PC-9 (cell line): Measurements from ENCODE around the gene AADAC. TPM values are rescaled to one million over a fixed set of nuclear protein-coding genes. Genes with fewer than 3 reads are reported as not detected.
"Not testable (repeated sequence)": the region's sequence is repeated elsewhere in the genome, so short reads cannot be mapped to it uniquely, and the experiment has no call there.

Experiments
- BruUV-seq: library from RNA; stranded (reverse); fragments of 400-500 nt; replicated peaks from 2 replicates; lab custom pipeline; 2021; lab: Mats Ljungman, UMichigan
- CTCF ChIA-PET: fragments of 300-600 bp; sonication (Branson Sonifier 250); formaldehyde crosslinking; loops from one replicate; lab custom pipeline; 2022; ENCODE audit warnings: antibody characterized with exemption; lab: Charles Lee
- POLR2A ChIA-PET: fragments of 300-600 bp; sonication (Branson Sonifier 250); formaldehyde crosslinking; loops from one replicate; lab custom pipeline; 2022; ENCODE audit warnings: antibody characterized with exemption; ENCODE audit not compliant: unreplicated experiment; lab: Charles Lee
- DNase-seq, 2 experiments: peaks; one replicate each; pipeline versions ENCODE4 v3.0.0 to v3.0.0-alpha.2; 2015 to 2022; ENCODE audit warnings: mixed read lengths in 1 of 2
- H2AFZ ChIP-seq: fragments of 200-600 bp; sonication (generic); 2 replicates; pipeline ENCODE4 v1.8.1; 2017; ENCODE audit warnings: antibody characterized with exemption
- H3F3A ChIP-seq: fragments of 200-600 bp; sonication (generic); 2 replicates; pipeline ENCODE4 v1.8.1; 2017; ENCODE audit warnings: antibody characterized with exemption, mild to moderate bottlenecking, low read depth; ENCODE audit not compliant: insufficient read depth
- H3K27ac ChIP-seq: fragments of 200-600 bp; sonication (generic); 2 replicates; pipeline ENCODE4 v1.6.1; 2016; ENCODE audit warnings: mixed run types
- H3K27me3 ChIP-seq: fragments of 200-600 bp; sonication (generic); 2 replicates; pipeline ENCODE4 v1.6.1; 2016; ENCODE audit warnings: low read depth, mixed run types; ENCODE audit not compliant: insufficient read depth
- H3K36me3 ChIP-seq: fragments of 200-600 bp; sonication (generic); 2 replicates; pipeline ENCODE4 v1.6.1; 2016; ENCODE audit warnings: low read depth, mixed run types
- H3K4me1 ChIP-seq: fragments of 200-600 bp; sonication (generic); replicated peaks from 2 replicates; pipeline ENCODE4 v1.6.1; 2016; ENCODE audit warnings: mixed run types; ENCODE audit not compliant: insufficient read depth
- H3K4me2 ChIP-seq: fragments of 200-600 bp; sonication (generic); 2 replicates; pipeline ENCODE4 v1.6.1; 2017; ENCODE audit warnings: mixed run types
- H3K4me3 ChIP-seq: fragments of 200-600 bp; sonication (generic); 2 replicates; pipeline ENCODE4 v1.6.1; 2016; ENCODE audit warnings: mixed run types
- H3K79me2 ChIP-seq: fragments of 200-600 bp; sonication (generic); 2 replicates; pipeline ENCODE4 v1.6.1; 2017; ENCODE audit warnings: low read depth, mixed run types
- H3K9me2 ChIP-seq: fragments of 200-600 bp; sonication (generic); 2 replicates; pipeline ENCODE4 v1.8.1; 2017; ENCODE audit warnings: mild to moderate bottlenecking; ENCODE audit not compliant: insufficient read depth
- H3K9me3 ChIP-seq: fragments of 200-600 bp; sonication (generic); 2 replicates; pipeline ENCODE4 v1.8.1; 2016; ENCODE audit warnings: low read depth; ENCODE audit not compliant: insufficient read depth
- H4K20me1 ChIP-seq: fragments of 200-600 bp; sonication (generic); 2 replicates; pipeline ENCODE4 v1.8.1; 2017; ENCODE audit not compliant: insufficient read depth
- EZH2 ChIP-seq: fragments of 200-600 bp; sonication (generic); IDR thresholded peaks from 2 replicates; pipeline ENCODE4 v1.8.0; 2017; ENCODE audit warnings: antibody characterized with exemption, low read depth
- intact Hi-C: fragments of 100-400 bp; cut with micrococcal nuclease; formaldehyde crosslinking; loops from one replicate; pipeline ENCODE4 v1.10.0; 2022; ENCODE audit not compliant: unreplicated experiment
- total RNA-seq: library from RNA; stranded (reverse); gene quantifications from 2 replicates; pipeline ENCODE4 v1.2.3, GENCODE V29; 2021
- TF ChIP-seq, protein P1 (sequence below): fragments of 200-600 bp; sonication (generic); conservative IDR thresholded peaks from 2 replicates; pipeline ENCODE4 v1.6.1; 2017; ENCODE audit warnings: mixed run types, antibody characterized with exemption, mild to moderate bottlenecking, moderate library complexity

Gene AADAC
- total RNA-seq, 1 experiment from 2014 or later: 4.7 TPM

DNA sequence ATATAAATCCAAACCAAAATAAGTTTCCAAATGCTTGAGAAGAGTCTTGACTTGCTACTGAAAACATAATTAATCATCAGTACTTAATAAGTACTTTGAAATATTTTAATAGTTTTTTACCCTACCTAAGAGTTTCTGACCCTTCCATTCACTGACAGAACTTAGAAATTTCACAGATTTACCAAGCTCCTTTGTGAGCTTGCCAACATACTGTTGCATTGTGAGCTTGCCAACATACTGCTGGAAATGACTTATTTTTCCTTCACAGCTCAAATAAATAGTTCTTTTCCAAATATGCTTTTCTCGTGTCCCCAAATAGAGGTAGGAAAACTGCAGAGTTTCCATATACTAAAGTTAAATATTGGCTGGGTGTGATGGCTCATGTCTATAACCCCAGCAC lies 9.6 kb upstream of the AADAC start:
- Histone ChIP-seq H4K20me1 (no peaks in the 10 kb centered on the region), H3K9me3 (peaks cover 3% of the 10 kb centered on the region; the same call in 1 of the 2 replicates), H3K4me2 (no peak overlapping the region), H3K36me3 (no peaks in the 10 kb centered on the region), H2AFZ (no peak overlapping the region), H3K4me1 (no peaks in the 10 kb centered on the region; the same call in 1 of the 2 replicates), H3F3A (no peaks in the 10 kb centered on the region), H3K27me3 (no peaks in the 10 kb centered on the region), H3K9me2 (no peaks in the 10 kb centered on the region; the same call in 1 of the 2 replicates), H3K27ac (no peak overlapping the region), H3K79me2 (no peaks in the 10 kb centered on the region), H3K4me3 (no peak overlapping the region)
- intact Hi-C loops: no loop called here
- DNase-seq: no peak
- BruUV-seq: no TSS peak
- CTCF ChIA-PET: no interaction called here
- POLR2A ChIA-PET: no interaction called here
- TF ChIP-seq, protein P1, sequence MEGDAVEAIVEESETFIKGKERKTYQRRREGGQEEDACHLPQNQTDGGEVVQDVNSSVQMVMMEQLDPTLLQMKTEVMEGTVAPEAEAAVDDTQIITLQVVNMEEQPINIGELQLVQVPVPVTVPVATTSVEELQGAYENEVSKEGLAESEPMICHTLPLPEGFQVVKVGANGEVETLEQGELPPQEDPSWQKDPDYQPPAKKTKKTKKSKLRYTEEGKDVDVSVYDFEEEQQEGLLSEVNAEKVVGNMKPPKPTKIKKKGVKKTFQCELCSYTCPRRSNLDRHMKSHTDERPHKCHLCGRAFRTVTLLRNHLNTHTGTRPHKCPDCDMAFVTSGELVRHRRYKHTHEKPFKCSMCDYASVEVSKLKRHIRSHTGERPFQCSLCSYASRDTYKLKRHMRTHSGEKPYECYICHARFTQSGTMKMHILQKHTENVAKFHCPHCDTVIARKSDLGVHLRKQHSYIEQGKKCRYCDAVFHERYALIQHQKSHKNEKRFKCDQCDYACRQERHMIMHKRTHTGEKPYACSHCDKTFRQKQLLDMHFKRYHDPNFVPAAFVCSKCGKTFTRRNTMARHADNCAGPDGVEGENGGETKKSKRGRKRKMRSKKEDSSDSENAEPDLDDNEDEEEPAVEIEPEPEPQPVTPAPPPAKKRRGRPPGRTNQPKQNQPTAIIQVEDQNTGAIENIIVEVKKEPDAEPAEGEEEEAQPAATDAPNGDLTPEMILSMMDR: no peak
- no peak for TF ChIP-seq EZH2

DNA sequence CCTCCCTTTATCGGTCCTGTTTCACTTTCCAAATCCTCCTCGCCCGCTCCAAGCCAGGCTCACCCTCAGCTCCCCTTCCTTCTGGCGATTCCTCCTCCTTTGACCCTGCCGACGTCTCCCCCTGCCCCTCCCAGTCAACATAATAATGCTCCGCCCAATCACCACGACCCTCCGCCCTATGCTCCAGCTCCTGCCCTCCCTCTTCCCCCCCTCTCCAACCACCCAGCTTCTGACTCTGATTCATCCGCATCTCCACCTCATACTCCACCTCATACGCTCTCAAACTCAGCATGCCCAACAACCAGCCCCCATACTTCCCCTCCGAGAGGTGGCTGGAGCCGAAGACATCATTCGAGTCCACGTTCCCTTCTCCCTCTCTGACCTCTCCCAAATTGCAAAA lies 7.1 kb upstream of the AADAC start:
- H3K79me2 ChIP-seq: no peaks in the 10 kb centered on the region
- H2AFZ ChIP-seq: no peak overlapping the region
- no TSS peak for BruUV-seq
- H3K9me3 ChIP-seq: peaks cover 3% of the 10 kb centered on the region; the same call in 1 of the 2 replicates
- no peak overlapping the region for H3K27ac ChIP-seq
- TF ChIP-seq, protein P1: no peak
- TF ChIP-seq EZH2: no peak
- no peaks in the 10 kb centered on the region for H3K4me1 ChIP-seq
- POLR2A ChIA-PET: no interaction called here
- H3K27me3 ChIP-seq: no peaks in the 10 kb centered on the region
- H3F3A ChIP-seq: no peaks in the 10 kb centered on the region
- H3K4me3 ChIP-seq: no peak overlapping the region
- H4K20me1 ChIP-seq: no peaks in the 10 kb centered on the region
- H3K36me3 ChIP-seq: no peaks in the 10 kb centered on the region
- CTCF ChIA-PET: no interaction called here
- H3K4me2 ChIP-seq: no peak overlapping the region
- DNase-seq: no peak
- no peaks in the 10 kb centered on the region; the same call in 1 of the 2 replicates for H3K9me2 ChIP-seq
- intact Hi-C loops: no loop called here

- H3K27me3 ChIP-seq, CTCF ChIA-PET, H3K4me2 ChIP-seq, H3K27ac ChIP-seq, H3F3A ChIP-seq, H2AFZ ChIP-seq, H3K79me2 ChIP-seq, H3K36me3 ChIP-seq, H3K9me2 ChIP-seq, H4K20me1 ChIP-seq, H3K9me3 ChIP-seq, POLR2A ChIA-PET, BruUV-seq, DNase-seq, H3K4me1 ChIP-seq, intact Hi-C loops, H3K4me3 ChIP-seq: not testable (repeated sequence)
Observed at GRCh38 chr3:151808926-151809325, 5.0 kb upstream of the AADAC start.

- no peak overlapping the region for H3K27ac ChIP-seq
- peaks cover 10% of the 10 kb centered on the region for H3K4me1 ChIP-seq
- TF ChIP-seq EZH2: no peak
- TF ChIP-seq, protein P1: no peak
- no peaks in the 10 kb centered on the region for H3K9me2 ChIP-seq
- CTCF ChIA-PET: no interaction called here
- H2AFZ ChIP-seq: no peak overlapping the region
- H3K79me2 ChIP-seq: no peaks in the 10 kb centered on the region
- POLR2A ChIA-PET: no interaction called here
- no peak overlapping the region for H3K4me2 ChIP-seq
- H3K27me3 ChIP-seq: no peaks in the 10 kb centered on the region
- no peaks in the 10 kb centered on the region for H4K20me1 ChIP-seq
- H3F3A ChIP-seq: peaks cover 4% of the 10 kb centered on the region
- H3K4me3 ChIP-seq: no peak overlapping the region
- intact Hi-C loops: no loop called here
- peaks cover 1% of the 10 kb centered on the region; the same call in 1 of the 2 replicates for H3K9me3 ChIP-seq
- no peaks in the 10 kb centered on the region for H3K36me3 ChIP-seq
- no peak for DNase-seq
- no TSS peak for BruUV-seq
Observed at GRCh38 chr3:151811474-151811873, 2.4 kb upstream of the AADAC start.
